ENCODE results near the gene IL15. TPM values are rescaled to one million over a fixed set of nuclear protein-coding genes. Genes with fewer than 3 reads are reported as not detected.

IL15 gene
- total RNA-seq, 6 donors from 2014 or later, result 2.1 to 12.1 (median 7.4) TPM

DNA sequence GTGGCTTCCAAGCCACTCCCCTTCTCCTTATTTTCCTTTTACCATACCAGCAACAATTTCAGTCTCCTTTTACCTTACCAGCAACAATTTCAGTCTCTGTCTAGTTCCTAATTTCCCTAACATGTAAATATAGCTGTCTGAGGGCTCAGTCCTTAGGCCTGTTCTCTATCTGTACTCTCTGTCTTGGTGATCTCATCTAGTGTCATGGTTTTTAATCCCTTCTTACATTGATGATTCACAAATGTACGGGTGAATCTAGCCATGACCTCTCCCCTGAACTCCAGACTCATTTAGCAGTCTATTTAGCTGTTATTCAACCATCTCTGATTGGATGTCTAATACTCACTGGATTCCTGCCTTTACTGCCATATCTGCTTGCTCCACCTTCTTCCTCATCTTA, 7.2 kb downstream of the IL15 start:
- Histone ChIP-seq H3K9me3 (no peaks in the 10 kb centered on the region), H3K4me1 (peaks cover 3 to 9% (median 6%) of the 10 kb centered on the region in 4 donors), H3K27me3 (no peaks in the 10 kb centered on the region), H3K36me3 (no peaks in the 10 kb centered on the region), H3K27ac (no peak overlapping the region), H3K4me3 (no peak overlapping the region)
- 74 to 75% methylated on average over 1 of the region's 1 CpG for WGBS, 2 donors
- DNase-seq (no peak), ATAC-seq (ENCODE audit: low FRiP score in 2 of 2) (peak in 1 of 2 donors; percentile 70)
- TF ChIP-seq EP300 (IDR thresholded peaks at IDR 0.05), result no peak
- no peak for TF ChIP-seq POLR2AphosphoS5 (IDR thresholded peaks at IDR 0.05)
- no peak for TF ChIP-seq POLR2A (IDR thresholded peaks at IDR 0.05)
- TF ChIP-seq, protein P1, sequence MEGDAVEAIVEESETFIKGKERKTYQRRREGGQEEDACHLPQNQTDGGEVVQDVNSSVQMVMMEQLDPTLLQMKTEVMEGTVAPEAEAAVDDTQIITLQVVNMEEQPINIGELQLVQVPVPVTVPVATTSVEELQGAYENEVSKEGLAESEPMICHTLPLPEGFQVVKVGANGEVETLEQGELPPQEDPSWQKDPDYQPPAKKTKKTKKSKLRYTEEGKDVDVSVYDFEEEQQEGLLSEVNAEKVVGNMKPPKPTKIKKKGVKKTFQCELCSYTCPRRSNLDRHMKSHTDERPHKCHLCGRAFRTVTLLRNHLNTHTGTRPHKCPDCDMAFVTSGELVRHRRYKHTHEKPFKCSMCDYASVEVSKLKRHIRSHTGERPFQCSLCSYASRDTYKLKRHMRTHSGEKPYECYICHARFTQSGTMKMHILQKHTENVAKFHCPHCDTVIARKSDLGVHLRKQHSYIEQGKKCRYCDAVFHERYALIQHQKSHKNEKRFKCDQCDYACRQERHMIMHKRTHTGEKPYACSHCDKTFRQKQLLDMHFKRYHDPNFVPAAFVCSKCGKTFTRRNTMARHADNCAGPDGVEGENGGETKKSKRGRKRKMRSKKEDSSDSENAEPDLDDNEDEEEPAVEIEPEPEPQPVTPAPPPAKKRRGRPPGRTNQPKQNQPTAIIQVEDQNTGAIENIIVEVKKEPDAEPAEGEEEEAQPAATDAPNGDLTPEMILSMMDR (IDR thresholded peaks at IDR 0.05), result no peak

GRCh38 chr4:141645611-141646340, 9.4 kb downstream of the IL15 start:
- H3K9me3 ChIP-seq, result no peaks in the 10 kb centered on the region
- TF ChIP-seq EP300 (IDR thresholded peaks at IDR 0.05) (no peak), POLR2A (IDR thresholded peaks at IDR 0.05) (no peak), POLR2AphosphoS5 (IDR thresholded peaks at IDR 0.05) (no peak)
- TF ChIP-seq, protein P1 (IDR thresholded peaks at IDR 0.05), result no peak
- H3K4me1 ChIP-seq, result peaks cover 2 to 7% (median 3%) of the 10 kb centered on the region in 4 donors
- H3K27ac ChIP-seq, result no peak overlapping the region
- H3K36me3 ChIP-seq, result no peaks in the 10 kb centered on the region
- no peak for ATAC-seq (ENCODE audit: low FRiP score in 2 of 2)
- H3K4me3 ChIP-seq, result no peak overlapping the region
- H3K27me3 ChIP-seq, result no peaks in the 10 kb centered on the region
- no peak for DNase-seq
- WGBS, 2 donors, result 86 to 92% methylated on average over 3 of the region's 3 CpGs

GRCh38 chr4:141646969-141647368, 10.6 kb downstream of the IL15 start:
- DNase-seq, result no peak
- no peak for ATAC-seq (ENCODE audit: low FRiP score in 2 of 2)
- peaks cover 2 to 7% (median 4%) of the 10 kb centered on the region in 4 donors for H3K4me1 ChIP-seq
- H3K4me3 ChIP-seq, result no peak overlapping the region
- 49 to 60% methylated on average over 3 of the region's 3 CpGs for WGBS, 2 donors
- H3K27me3 ChIP-seq, result no peaks in the 10 kb centered on the region
- no peaks in the 10 kb centered on the region for H3K36me3 ChIP-seq
- TF ChIP-seq EP300 (IDR thresholded peaks at IDR 0.05), result no peak
- TF ChIP-seq POLR2AphosphoS5 (IDR thresholded peaks at IDR 0.05), result no peak
- TF ChIP-seq, protein P1 (IDR thresholded peaks at IDR 0.05), result no peak
- TF ChIP-seq POLR2A (IDR thresholded peaks at IDR 0.05), result no peak
- H3K27ac ChIP-seq, result no peak overlapping the region
- H3K9me3 ChIP-seq, result no peaks in the 10 kb centered on the region

GRCh38 chr4:141647966-141648365, 11.6 kb downstream of the IL15 start:
- ATAC-seq (ENCODE audit: low FRiP score in 2 of 2), result peak in 1 of 2 donors; percentile 39
- no peak overlapping the region for H3K27ac ChIP-seq

More at GRCh38 chr4:141647966-141648365, 11.6 kb downstream of the IL15 start:
- Histone ChIP-seq H3K9me3 (no peaks in the 10 kb centered on the region), H3K36me3 (no peaks in the 10 kb centered on the region), H3K4me3 (no peak overlapping the region), H3K27me3 (no peaks in the 10 kb centered on the region), H3K4me1 (peaks cover 0 to 6% (median 0%) of the 10 kb centered on the region in 4 donors)
- no peak for DNase-seq
- TF ChIP-seq POLR2A (IDR thresholded peaks at IDR 0.05), result no peak
- TF ChIP-seq, protein P1 (IDR thresholded peaks at IDR 0.05), result no peak
- TF ChIP-seq EP300 (IDR thresholded peaks at IDR 0.05), result no peak
- TF ChIP-seq POLR2AphosphoS5 (IDR thresholded peaks at IDR 0.05), result no peak
- 56 to 67% methylated on average over 1 of the region's 1 CpG for WGBS, 2 donors
